ENCODE data around the gene LMTK3. TPM values are rescaled to one million over a fixed set of nuclear protein-coding genes. Genes with fewer than 3 reads are reported as not detected.

LMTK3 gene
- total RNA-seq, 1 experiment from 2014 or later, result 15.9 TPM

DNA sequence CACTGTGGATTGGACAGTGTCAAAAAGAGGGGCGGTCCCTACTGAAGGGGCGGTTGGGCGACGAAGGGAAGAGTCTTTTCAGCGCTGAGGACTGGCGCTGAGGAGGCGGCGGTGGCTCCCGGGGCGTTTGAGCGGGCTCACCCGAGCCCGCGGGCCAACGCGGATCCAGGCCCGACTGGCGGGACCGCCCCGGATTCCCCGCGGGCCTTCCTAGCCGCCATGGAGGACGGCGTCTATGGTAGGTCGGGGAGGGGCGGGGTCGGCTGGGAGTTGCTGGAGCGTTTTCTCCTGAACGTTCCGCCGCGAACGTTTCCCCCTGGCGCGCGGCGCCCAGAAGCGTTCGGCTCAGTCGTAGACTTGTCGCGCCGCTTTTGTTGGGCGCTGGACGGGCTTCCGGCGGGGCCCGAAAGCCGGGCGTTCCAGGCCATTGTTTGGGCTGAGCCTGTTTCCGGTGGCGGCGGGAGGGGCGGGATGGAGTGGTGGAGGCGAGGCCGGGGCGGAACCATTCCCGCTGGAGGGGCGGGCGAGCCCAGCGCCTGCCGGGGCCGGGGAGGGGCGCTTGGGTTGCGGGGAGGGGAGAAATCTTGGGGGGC, 42.2 kb downstream of the LMTK3 start, which contains the start of gene CYTH2 (continued):
- TF ChIP-seq, protein P1, sequence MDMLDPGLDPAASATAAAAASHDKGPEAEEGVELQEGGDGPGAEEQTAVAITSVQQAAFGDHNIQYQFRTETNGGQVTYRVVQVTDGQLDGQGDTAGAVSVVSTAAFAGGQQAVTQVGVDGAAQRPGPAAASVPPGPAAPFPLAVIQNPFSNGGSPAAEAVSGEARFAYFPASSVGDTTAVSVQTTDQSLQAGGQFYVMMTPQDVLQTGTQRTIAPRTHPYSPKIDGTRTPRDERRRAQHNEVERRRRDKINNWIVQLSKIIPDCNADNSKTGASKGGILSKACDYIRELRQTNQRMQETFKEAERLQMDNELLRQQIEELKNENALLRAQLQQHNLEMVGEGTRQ (CRISPR knock-in tag; IDR thresholded peaks at IDR 0.05), result no peak
- TF ChIP-seq ATF1 (CRISPR knock-in tag; IDR thresholded peaks at IDR 0.05) (no peak), TP53 (CRISPR knock-in tag; IDR thresholded peaks at IDR 0.05) (no peak; the same call in 1 of the 2 replicates), TCF7 (CRISPR knock-in tag; IDR thresholded peaks at IDR 0.05; ENCODE audit: low read depth) (no peak; the same call in 1 of the 2 replicates), HMGA2 (CRISPR knock-in tag; IDR thresholded peaks at IDR 0.05) (no peak), SMAD3 (CRISPR knock-in tag; IDR thresholded peaks at IDR 0.05; ENCODE audit: borderline replicate concordance) (peak; percentile 75; the same call in 1 of the 2 replicates), ETV6 (CRISPR knock-in tag; IDR thresholded peaks at IDR 0.05) (0 out of 2 replicates have a peak, but pooled peaks have one; percentile 49), RORB (CRISPR knock-in tag; IDR thresholded peaks at IDR 0.05) (no peak), NFATC4 (CRISPR knock-in tag; IDR thresholded peaks at IDR 0.05) (no peak), GABPB1 (CRISPR knock-in tag; IDR thresholded peaks at IDR 0.05) (peak; percentile 43; the same call in 1 of the 2 replicates), GTF2I (CRISPR knock-in tag; conservative IDR thresholded peaks at IDR 0.05) (no peak), EMX1 (CRISPR knock-in tag; IDR thresholded peaks at IDR 0.05) (0 out of 2 replicates have a peak, but pooled peaks have one; percentile 69), RELA (CRISPR knock-in tag; IDR thresholded peaks at IDR 0.05; ENCODE audit: borderline replicate concordance) (no peak), ELF4 (CRISPR knock-in tag; IDR thresholded peaks at IDR 0.05; ENCODE audit: low read depth) (no peak), JUN (CRISPR knock-in tag; IDR thresholded peaks at IDR 0.05) (0 out of 2 replicates have a peak, but pooled peaks have one; percentile 64), ZNF416 (CRISPR knock-in tag; IDR thresholded peaks at IDR 0.05) (peak; percentile 73; the same call in 1 of the 2 replicates), GRHL2 (CRISPR knock-in tag; IDR thresholded peaks at IDR 0.05; ENCODE audit: insufficient replicate concordance, severe bottlenecking) (no peak)
- TF ChIP-seq, protein P2, sequence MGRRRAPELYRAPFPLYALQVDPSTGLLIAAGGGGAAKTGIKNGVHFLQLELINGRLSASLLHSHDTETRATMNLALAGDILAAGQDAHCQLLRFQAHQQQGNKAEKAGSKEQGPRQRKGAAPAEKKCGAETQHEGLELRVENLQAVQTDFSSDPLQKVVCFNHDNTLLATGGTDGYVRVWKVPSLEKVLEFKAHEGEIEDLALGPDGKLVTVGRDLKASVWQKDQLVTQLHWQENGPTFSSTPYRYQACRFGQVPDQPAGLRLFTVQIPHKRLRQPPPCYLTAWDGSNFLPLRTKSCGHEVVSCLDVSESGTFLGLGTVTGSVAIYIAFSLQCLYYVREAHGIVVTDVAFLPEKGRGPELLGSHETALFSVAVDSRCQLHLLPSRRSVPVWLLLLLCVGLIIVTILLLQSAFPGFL (CRISPR knock-in tag; IDR thresholded peaks at IDR 0.05; ENCODE audit: borderline replicate concordance), result no peak
- TF ChIP-seq, protein P3, sequence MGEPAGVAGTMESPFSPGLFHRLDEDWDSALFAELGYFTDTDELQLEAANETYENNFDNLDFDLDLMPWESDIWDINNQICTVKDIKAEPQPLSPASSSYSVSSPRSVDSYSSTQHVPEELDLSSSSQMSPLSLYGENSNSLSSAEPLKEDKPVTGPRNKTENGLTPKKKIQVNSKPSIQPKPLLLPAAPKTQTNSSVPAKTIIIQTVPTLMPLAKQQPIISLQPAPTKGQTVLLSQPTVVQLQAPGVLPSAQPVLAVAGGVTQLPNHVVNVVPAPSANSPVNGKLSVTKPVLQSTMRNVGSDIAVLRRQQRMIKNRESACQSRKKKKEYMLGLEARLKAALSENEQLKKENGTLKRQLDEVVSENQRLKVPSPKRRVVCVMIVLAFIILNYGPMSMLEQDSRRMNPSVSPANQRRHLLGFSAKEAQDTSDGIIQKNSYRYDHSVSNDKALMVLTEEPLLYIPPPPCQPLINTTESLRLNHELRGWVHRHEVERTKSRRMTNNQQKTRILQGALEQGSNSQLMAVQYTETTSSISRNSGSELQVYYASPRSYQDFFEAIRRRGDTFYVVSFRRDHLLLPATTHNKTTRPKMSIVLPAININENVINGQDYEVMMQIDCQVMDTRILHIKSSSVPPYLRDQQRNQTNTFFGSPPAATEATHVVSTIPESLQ (CRISPR knock-in tag; IDR thresholded peaks at IDR 0.05), result no peak
- TF ChIP-seq, protein P4, sequence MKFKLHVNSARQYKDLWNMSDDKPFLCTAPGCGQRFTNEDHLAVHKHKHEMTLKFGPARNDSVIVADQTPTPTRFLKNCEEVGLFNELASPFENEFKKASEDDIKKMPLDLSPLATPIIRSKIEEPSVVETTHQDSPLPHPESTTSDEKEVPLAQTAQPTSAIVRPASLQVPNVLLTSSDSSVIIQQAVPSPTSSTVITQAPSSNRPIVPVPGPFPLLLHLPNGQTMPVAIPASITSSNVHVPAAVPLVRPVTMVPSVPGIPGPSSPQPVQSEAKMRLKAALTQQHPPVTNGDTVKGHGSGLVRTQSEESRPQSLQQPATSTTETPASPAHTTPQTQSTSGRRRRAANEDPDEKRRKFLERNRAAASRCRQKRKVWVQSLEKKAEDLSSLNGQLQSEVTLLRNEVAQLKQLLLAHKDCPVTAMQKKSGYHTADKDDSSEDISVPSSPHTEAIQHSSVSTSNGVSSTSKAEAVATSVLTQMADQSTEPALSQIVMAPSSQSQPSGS (CRISPR knock-in tag; IDR thresholded peaks at IDR 0.05; ENCODE audit: borderline replicate concordance, low read depth), result no peak; the same call in 1 of the 2 replicates
- TF ChIP-seq, protein P5, sequence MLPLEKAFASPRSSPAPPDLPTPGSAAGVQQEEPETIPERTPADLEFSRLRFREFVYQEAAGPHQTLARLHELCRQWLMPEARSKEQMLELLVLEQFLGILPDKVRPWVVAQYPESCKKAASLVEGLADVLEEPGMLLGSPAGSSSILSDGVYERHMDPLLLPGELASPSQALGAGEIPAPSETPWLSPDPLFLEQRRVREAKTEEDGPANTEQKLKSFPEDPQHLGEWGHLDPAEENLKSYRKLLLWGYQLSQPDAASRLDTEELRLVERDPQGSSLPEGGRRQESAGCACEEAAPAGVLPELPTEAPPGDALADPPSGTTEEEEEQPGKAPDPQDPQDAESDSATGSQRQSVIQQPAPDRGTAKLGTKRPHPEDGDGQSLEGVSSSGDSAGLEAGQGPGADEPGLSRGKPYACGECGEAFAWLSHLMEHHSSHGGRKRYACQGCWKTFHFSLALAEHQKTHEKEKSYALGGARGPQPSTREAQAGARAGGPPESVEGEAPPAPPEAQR (CRISPR knock-in tag; IDR thresholded peaks at IDR 0.05), result no peak
- TF ChIP-seq, protein P6, sequence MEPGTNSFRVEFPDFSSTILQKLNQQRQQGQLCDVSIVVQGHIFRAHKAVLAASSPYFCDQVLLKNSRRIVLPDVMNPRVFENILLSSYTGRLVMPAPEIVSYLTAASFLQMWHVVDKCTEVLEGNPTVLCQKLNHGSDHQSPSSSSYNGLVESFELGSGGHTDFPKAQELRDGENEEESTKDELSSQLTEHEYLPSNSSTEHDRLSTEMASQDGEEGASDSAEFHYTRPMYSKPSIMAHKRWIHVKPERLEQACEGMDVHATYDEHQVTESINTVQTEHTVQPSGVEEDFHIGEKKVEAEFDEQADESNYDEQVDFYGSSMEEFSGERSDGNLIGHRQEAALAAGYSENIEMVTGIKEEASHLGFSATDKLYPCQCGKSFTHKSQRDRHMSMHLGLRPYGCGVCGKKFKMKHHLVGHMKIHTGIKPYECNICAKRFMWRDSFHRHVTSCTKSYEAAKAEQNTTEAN (CRISPR knock-in tag; IDR thresholded peaks at IDR 0.05), result peak; percentile 48; the same call in 1 of the 2 replicates
- TF ChIP-seq, protein P7, sequence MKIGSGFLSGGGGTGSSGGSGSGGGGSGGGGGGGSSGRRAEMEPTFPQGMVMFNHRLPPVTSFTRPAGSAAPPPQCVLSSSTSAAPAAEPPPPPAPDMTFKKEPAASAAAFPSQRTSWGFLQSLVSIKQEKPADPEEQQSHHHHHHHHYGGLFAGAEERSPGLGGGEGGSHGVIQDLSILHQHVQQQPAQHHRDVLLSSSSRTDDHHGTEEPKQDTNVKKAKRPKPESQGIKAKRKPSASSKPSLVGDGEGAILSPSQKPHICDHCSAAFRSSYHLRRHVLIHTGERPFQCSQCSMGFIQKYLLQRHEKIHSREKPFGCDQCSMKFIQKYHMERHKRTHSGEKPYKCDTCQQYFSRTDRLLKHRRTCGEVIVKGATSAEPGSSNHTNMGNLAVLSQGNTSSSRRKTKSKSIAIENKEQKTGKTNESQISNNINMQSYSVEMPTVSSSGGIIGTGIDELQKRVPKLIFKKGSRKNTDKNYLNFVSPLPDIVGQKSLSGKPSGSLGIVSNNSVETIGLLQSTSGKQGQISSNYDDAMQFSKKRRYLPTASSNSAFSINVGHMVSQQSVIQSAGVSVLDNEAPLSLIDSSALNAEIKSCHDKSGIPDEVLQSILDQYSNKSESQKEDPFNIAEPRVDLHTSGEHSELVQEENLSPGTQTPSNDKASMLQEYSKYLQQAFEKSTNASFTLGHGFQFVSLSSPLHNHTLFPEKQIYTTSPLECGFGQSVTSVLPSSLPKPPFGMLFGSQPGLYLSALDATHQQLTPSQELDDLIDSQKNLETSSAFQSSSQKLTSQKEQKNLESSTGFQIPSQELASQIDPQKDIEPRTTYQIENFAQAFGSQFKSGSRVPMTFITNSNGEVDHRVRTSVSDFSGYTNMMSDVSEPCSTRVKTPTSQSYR (CRISPR knock-in tag; IDR thresholded peaks at IDR 0.05), result no peak
- TF ChIP-seq, protein P8, sequence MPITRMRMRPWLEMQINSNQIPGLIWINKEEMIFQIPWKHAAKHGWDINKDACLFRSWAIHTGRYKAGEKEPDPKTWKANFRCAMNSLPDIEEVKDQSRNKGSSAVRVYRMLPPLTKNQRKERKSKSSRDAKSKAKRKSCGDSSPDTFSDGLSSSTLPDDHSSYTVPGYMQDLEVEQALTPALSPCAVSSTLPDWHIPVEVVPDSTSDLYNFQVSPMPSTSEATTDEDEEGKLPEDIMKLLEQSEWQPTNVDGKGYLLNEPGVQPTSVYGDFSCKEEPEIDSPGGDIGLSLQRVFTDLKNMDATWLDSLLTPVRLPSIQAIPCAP (CRISPR knock-in tag; IDR thresholded peaks at IDR 0.05), result no peak
- TF ChIP-seq, protein P9, sequence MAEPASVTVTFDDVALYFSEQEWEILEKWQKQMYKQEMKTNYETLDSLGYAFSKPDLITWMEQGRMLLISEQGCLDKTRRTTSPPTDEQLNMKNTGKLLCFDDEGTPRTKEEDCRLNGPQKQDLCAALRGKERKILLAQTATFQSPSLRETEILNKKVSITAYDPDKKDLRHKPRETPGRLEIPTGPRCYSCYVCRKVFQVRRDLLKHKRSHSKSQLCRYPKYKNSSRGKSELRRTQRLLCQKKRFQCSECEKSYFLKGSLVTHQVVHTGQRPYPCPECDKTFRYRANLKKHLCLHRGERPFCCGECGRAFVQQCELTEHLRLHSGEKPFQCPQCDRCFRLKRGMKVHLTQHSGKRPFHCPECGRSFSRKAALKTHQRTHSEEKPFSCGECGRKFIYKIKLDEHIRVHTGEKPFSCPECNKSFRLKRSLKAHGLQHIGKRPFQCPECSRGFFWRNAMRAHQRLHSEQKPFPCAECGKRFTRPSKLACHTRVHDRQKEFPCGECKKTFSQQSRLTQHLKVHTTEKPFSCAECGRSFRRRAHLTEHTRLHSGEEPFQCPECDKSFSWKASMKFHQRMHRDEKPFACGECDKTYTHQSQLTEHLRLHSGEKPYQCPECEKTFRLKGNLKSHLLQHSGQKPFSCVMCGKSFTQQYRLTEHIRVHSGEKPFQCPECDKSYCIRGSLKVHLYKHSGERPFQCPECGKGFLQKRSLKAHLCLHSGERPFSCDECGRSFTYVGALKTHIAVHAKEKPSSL (CRISPR knock-in tag; conservative IDR thresholded peaks at IDR 0.05), result no peak

All from WTC11 (cell line).